Central memory CD8-positive, alpha-beta T cell (primary cell): Measurements from ENCODE around the gene TNNC1.

Source experiments
- ATAC-seq: fragments of 150-1000 bp; cut with Tn5 transposase; replicated peaks from 2 replicates; pipeline ENCODE4 v1.10.0; 2022; ENCODE audit warnings: mild to moderate bottlenecking, moderate FRiP score, moderate number of reproducible peaks; ENCODE audit not compliant: poor library complexity, severe bottlenecking; ENCODE audit errors: extremely low read depth
- DNase-seq, 2 donors: peaks; one replicate each; pipeline ENCODE4 v3.0.0; 2021; ENCODE audit warnings: low spot score in 2 of 2
- H3K27ac Mint-ChIP-seq: one replicate; pipeline ENCODE4 v1.8.0; 2022; ENCODE audit warnings: low read depth, mild to moderate bottlenecking, moderate library complexity, mixed read lengths
- H3K27me3 Mint-ChIP-seq: one replicate; pipeline ENCODE4 v1.8.0; 2022; ENCODE audit warnings: mixed read lengths
- H3K36me3 Mint-ChIP-seq: one replicate; pipeline ENCODE4 v1.8.0; 2022; ENCODE audit warnings: mild to moderate bottlenecking, moderate library complexity, mixed read lengths; ENCODE audit not compliant: insufficient read depth
- H3K4me1 Mint-ChIP-seq: one replicate; pipeline ENCODE4 v1.8.0; 2022; ENCODE audit warnings: mixed read lengths
- H3K4me3 Mint-ChIP-seq: one replicate; pipeline ENCODE4 v1.8.0; 2022; ENCODE audit warnings: mild to moderate bottlenecking, moderate library complexity, mixed read lengths
- H3K9me3 Mint-ChIP-seq: one replicate; pipeline ENCODE4 v1.8.0; 2022; ENCODE audit warnings: mixed read lengths

Gene TNNC1

DNA sequence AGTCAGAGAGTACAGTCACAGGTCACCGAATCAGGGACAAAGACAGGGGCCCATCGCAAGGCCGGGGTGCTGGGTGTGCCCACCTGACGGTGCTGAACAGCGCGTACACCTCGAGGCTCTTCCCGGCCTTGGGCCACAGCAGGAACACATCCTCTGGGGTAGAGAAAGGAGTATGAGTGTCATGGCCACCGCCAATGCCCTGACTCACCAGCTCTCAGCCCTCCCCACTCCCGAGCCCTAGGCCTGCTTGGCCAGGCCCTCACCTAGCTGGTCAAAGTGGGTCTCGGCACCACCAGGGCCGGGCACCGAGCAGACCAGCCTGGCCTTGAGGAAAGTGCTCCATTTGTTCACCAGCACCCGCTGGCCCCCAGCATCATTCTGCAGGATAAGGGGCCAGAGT lies 13.2 kb downstream of the TNNC1 start:
- ATAC-seq, result no peak
- no peak for DNase-seq
- Mint-ChIP-seq H3K27me3 (no peaks in the 10 kb centered on the region), H3K4me3 (no peak overlapping the region), H3K27ac (no peak overlapping the region), H3K4me1 (no peaks in the 10 kb centered on the region), H3K36me3 (peaks cover 3% of the 10 kb centered on the region), H3K9me3 (no peaks in the 10 kb centered on the region)

DNA sequence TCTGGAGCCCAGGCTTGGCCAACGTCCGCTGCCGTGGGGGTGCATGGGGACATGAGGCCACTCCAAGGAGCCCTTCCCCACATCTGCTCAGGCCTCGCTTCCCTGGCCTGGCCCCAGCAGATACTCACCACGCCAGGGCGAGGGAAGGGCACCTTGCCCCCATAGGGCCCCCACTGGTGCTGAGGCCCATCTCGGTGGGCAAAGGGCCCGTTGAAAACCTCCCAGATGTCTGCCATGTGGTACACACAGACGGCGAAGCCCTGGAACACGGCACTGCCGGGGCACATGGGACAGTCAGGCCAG lies 13.6 kb downstream of the TNNC1 start:
- no peaks in the 10 kb centered on the region for H3K27me3 Mint-ChIP-seq

DNA sequence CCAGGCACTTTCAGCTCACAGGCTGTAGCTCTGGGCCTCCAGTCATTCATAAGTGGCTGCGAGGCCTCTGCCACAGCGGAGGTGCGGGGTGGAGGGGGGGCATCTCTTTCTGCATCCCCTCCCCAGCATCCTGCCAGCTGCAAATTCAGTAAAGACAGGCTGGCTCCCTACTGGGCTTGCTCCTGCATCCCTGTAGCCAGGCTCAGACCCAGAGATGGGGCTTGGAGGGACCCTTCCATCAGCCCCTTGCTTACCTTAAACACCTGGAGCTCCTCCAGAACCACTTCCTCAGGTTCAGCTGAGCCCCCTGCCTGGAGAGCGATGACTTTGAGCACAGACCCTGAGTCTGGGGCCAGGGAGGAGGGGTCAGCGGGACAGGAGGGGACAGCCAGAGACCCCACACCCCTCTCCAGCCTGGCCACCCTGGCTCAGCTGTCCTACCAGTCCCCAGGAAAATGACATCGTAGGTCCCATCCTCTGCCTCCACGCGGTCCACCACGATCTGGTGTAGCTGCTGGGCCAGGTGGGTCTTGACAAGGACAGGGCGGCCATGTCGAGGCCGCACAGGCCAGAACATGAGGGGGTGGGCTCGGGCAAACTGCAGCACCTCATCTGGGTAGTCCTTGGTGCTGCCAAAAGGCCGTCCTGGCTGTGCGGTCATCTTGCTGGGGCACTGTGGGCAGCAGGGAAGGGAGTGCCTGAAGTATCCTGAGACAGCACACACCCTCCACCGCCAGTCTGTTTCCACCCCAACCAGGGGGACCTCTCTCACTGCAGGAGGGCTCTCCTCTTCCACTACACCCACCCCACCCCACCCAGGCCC lies 14.2 kb downstream of the TNNC1 start:
- H3K36me3 Mint-ChIP-seq, result peaks cover 1% of the 10 kb centered on the region
- no peak for ATAC-seq
- H3K4me1 Mint-ChIP-seq, result no peaks in the 10 kb centered on the region
- H3K27me3 Mint-ChIP-seq, result no peaks in the 10 kb centered on the region
- H3K27ac Mint-ChIP-seq, result no peak overlapping the region
- no peaks in the 10 kb centered on the region for H3K9me3 Mint-ChIP-seq
- no peak overlapping the region for H3K4me3 Mint-ChIP-seq
- DNase-seq, result no peak

More for the DNA sequence above, 13.6 kb downstream of the TNNC1 start:
- Mint-ChIP-seq H3K4me3 (no peak overlapping the region), H3K36me3 (peaks cover 3% of the 10 kb centered on the region), H3K9me3 (no peaks in the 10 kb centered on the region), H3K27ac (no peak overlapping the region), H3K4me1 (no peaks in the 10 kb centered on the region)
- no peak for ATAC-seq
- DNase-seq, result no peak

DNA sequence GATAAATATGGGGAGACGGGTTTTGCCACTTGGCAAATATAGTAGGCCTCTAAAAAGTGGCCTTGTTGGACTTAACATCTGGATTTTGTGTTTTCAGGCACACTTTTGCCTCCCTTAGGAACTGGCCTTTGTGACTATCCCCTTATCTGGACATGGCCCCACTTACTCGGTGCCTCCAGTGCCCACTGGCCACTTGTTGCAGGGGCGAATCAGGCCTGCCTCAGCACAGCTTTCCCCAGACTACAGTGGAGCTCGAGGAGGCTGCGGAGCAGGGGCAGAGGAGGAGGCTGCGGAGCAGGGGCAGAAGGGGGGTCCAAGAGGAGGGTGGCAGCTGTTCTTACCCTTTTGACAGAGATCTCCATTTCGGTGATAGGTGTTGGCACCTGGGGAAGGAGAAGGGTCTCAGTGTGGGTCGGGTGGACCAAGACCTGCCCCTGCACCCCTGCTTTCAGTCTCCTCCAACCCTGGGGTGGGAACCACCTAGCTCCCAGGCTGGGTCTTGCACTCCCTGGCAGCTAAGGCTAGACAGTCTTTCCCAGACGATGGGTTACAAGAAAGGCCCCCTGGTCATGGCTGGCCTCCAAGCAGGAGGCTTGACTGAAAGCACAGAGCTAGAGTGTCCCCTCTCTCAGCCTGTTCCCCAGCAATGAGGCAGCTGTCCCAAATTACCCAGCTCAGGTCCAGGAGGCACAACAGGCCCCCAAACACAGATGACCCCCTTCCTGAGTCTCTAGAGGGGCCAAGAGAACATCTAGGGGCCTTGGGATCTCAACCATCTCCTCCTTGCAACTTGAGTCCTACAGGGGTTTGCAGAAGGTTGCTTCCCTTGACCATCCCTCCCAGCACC lies 15.0 kb downstream of the TNNC1 start:
- DNase-seq (no peak), ATAC-seq (no peak)
- no peak overlapping the region for H3K27ac Mint-ChIP-seq
- H3K36me3 Mint-ChIP-seq, result no peaks in the 10 kb centered on the region
- H3K4me1 Mint-ChIP-seq, result no peaks in the 10 kb centered on the region
- no peaks in the 10 kb centered on the region for H3K27me3 Mint-ChIP-seq
- H3K4me3 Mint-ChIP-seq, result no peak overlapping the region
- H3K9me3 Mint-ChIP-seq, result no peaks in the 10 kb centered on the region

DNA sequence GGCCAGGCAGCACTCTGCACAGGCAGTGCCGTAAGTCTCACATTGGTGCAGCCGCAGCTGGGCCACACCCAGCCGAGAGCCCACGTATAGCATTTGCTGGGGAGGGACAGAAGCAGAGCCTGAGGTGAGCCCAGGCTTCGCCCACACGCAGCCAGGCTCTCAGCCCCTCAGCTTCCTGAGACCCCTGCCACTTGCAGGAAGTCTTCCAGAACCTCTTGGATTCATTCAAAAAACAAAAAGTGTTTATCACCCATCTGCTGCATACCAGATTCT lies 15.8 kb downstream of the TNNC1 start:
- Mint-ChIP-seq H3K4me3 (no peak overlapping the region), H3K9me3 (no peaks in the 10 kb centered on the region), H3K4me1 (peaks cover 2% of the 10 kb centered on the region), H3K27me3 (no peaks in the 10 kb centered on the region), H3K36me3 (no peaks in the 10 kb centered on the region), H3K27ac (no peak overlapping the region)
- DNase-seq (no peak), ATAC-seq (no peak)

DNA sequence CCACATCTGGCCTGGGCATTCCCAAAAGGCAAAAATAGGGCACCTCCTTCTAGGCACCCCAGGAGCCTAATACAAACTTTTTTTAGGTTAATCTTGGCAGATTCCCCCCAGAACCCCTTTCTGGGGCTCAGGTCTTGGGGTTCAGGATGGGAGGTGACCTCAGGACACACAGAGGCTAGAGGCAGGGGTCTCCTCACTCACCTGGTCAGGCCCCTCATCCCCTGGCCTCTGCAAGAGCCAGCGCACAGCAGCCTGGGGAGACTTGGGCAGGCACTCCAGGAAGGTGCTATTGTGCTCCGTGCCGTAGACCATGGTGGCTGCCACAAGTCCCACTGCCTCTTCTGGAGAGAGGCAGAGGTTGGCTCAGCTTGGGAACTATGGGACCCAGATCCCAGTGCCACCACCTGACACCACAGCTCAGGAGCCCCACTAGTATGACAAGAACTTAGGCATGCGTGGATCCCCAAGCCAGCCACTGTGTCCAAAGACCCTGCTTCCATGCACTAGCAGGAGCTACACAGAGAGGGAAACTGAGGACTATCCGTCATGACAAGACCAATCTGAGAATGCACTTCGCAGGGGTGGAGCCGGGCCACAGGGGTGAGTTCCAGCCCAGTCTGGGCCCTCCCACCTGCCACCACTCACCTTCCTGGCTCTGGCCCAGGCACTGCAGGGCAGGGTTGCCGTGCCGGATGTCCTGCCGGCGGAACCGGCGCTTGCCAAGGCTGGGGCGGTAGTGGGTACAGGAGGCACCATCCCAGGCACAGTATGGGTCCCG lies 16.3 kb downstream of the TNNC1 start:
- Mint-ChIP-seq H3K4me3 (no peak overlapping the region), H3K27me3 (no peaks in the 10 kb centered on the region), H3K9me3 (no peaks in the 10 kb centered on the region), H3K4me1 (peaks cover 5% of the 10 kb centered on the region), H3K36me3 (no peaks in the 10 kb centered on the region), H3K27ac (no peak overlapping the region)
- ATAC-seq, result no peak
- DNase-seq, result no peak

DNA sequence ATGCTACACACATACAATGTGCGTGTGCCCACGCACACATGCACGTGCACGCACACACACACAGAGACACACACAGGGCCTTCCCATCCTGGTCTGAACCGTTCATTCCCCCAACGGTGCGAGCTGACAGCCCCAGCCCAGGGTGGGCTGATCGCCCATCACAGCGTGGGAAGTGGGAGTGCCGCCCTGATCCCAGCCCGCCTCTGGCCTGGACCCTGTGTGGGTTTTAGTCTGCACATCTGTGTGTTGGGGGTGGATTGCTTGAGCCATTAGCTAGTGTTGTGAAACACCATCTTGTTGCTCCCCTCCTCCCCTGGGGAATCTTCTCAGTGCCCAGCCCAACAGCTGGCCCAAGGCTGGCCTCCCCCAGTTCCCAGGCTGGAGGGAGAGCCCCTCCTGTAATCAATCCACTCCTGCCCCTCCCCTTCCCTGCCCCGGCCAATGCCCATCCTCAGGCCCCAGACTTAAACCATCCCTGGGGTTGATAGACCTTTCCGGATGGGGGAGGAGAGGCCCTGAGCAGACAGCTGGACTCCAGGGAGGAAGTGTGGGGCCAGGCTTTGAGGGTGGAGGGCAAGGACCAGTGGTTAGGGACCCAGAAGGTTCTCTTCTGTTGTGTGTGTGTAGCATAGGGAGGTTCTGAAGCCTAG lies 17.2 kb downstream of the TNNC1 start:
- Mint-ChIP-seq H3K4me3 (no peak overlapping the region), H3K9me3 (no peaks in the 10 kb centered on the region), H3K36me3 (no peaks in the 10 kb centered on the region), H3K27ac (no peak overlapping the region), H3K27me3 (no peaks in the 10 kb centered on the region), H3K4me1 (peaks cover 11% of the 10 kb centered on the region)
- DNase-seq, result no peak
- no peak for ATAC-seq

DNA sequence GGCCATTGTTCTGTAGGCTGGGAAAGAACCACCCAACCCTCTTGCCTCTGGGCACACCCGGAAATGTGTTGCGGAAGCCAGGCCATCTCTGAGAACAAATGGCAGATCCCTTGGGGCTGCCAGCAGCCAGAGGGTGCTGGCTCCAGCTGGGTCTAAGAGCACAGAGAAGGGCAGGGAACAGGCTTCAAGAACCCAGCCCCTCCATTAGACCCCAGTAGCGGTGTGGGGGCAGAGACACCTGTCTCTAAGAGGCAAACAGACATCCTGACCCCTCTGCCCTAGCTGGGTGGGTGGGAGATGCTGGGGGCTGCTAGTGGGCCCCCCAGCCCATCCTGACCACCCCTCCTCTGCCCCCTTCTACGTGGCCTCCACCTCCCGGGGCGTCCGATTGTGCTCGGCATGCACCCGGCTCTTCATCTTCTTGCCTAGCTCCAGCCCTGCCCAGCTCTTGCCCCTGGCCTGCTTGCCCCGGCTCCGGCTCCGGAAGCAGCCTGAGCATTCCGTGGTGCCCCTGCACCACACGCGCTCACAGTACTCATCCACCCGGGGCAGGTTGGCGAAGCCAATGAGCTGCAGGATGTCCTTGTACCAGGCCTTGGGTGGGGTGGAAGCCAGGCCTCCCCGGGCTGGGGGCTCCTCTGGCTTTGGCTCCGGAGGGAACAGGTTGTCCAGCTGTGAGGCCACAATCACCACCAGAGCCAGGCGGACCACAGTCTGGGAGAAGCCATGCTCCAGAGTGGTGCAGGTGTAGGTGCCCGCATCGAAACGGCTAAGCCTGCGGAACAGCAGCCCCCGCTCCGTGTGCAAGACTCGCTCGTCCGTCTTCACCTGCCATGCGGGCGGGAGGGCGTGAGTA lies 18.4 kb downstream of the TNNC1 start:
- ATAC-seq, result no peak
- Mint-ChIP-seq H3K9me3 (no peaks in the 10 kb centered on the region), H3K36me3 (no peaks in the 10 kb centered on the region), H3K4me1 (peaks cover 11% of the 10 kb centered on the region), H3K4me3 (no peak overlapping the region), H3K27ac (no peak overlapping the region), H3K27me3 (no peaks in the 10 kb centered on the region)
- no peak for DNase-seq

DNA sequence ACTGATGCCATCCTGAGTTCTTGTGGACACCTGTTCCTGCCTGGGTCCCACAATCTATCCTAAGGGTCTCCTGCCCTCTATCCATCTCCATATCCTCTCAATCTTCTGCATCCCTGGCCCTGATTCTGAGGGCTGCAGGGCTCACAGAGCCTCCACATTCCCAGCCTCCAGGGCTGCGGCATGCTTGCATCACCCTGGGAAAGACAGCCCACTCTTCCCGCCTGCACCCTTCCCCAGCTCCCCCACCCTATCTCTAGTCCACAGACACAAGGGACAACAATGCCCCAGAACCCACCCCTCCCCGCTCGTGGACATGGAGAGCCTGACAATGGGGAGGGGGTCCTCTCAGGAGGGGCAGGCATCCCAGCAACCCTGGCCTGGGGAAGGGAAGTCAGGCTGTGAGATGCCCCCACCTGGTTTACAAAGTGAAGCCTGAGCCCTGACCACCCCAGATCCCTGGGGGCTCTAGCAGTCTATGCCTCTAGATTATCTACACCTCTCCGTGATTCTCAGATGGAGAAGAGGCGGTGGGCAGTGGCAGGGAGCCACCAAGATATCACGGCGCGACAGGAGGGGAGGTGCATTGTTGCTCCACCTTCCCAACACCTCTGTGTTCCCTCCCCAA lies 19.2 kb downstream of the TNNC1 start:
- no peak for ATAC-seq
- no peaks in the 10 kb centered on the region for H3K36me3 Mint-ChIP-seq
- no peaks in the 10 kb centered on the region for H3K27me3 Mint-ChIP-seq
- no peak overlapping the region for H3K27ac Mint-ChIP-seq
- no peaks in the 10 kb centered on the region for H3K9me3 Mint-ChIP-seq
- H3K4me3 Mint-ChIP-seq, result no peak overlapping the region
- DNase-seq, result no peak
- peaks cover 11% of the 10 kb centered on the region for H3K4me1 Mint-ChIP-seq

DNA sequence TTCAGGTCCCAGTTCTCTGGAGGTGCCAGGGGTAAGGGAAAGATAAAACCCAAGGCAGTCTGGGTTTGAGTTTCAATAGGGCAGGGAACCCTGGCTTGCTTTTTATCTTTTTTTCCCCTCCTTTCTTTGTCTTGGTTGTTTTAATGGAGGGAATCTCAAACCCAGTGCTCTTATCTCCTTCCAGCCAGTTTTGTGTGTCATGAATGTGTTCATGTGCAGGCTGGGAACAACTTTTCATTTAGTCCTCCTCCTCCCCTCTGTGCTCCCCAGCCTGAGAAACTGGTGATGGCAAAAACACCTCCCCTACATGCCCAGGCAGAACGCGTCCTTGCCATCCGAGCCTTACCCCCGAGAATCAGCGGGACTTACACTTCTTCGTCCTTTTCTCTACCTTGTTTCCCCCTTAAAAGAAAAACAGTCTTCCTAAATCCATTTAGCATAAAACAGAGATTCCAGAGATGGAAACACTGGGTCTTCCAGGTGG lies 19.8 kb downstream of the TNNC1 start:
- ATAC-seq, result no peak
- H3K27me3 Mint-ChIP-seq, result no peaks in the 10 kb centered on the region
- H3K4me3 Mint-ChIP-seq, result no peak overlapping the region
- H3K27ac Mint-ChIP-seq, result no peak overlapping the region
- DNase-seq, result no peak
- no peaks in the 10 kb centered on the region for H3K36me3 Mint-ChIP-seq
- peaks cover 11% of the 10 kb centered on the region for H3K4me1 Mint-ChIP-seq
- H3K9me3 Mint-ChIP-seq, result no peaks in the 10 kb centered on the region

DNA sequence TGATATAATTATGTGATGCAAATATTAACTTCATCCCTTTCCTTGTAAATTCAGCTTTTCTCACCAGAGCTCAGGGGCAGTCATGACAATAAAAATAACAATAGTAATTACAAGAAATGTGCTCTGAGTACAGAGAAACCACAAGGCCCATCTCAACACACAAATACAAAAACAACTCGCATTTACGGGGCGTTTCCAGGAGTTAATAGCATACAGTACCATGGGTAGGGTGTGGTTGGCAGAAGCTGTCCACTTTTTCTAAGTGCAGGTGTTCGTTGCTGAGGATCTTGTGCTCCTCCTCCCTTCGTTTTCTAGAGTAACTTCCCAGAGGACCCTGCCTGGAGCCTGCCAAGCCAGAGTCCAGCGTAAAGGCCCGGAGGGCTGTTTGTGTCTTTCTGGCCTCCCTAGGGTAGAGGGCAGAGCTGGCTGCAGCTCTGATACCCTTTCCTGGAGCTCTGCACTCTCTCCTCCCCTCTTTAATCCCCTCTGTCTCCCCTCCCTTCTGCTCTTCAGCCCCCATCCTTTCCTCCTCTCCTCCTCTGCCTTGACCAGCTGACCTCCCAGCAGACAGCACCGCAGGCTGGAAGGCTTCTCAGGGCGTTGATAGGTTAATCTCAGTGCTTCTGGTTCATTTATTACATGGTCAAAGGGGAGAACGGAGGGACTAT lies 20.4 kb downstream of the TNNC1 start:
- no peak overlapping the region for H3K27ac Mint-ChIP-seq
- no peaks in the 10 kb centered on the region for H3K9me3 Mint-ChIP-seq
- ATAC-seq (no peak), DNase-seq (no peak)
- no peaks in the 10 kb centered on the region for H3K36me3 Mint-ChIP-seq
- H3K27me3 Mint-ChIP-seq, result no peaks in the 10 kb centered on the region
- H3K4me3 Mint-ChIP-seq, result no peak overlapping the region
- H3K4me1 Mint-ChIP-seq, result peaks cover 11% of the 10 kb centered on the region
